CD14-positive monocyte (primary cell): ENCODE results near the gene ST7. TPM values are rescaled to one million over a fixed set of nuclear protein-coding genes. Genes with fewer than 3 reads are reported as not detected.

Experiments used
- DNase-seq, 3 donors: peaks; one replicate each; pipeline ENCODE4 v3.0.0-alpha.2; 2011 to 2022
- H2AFZ ChIP-seq: 2 replicates; pipeline ENCODE4 v1.6.0; 2012; ENCODE audit warnings: mild to moderate bottlenecking, low read depth, low read length, inconsistent platforms; ENCODE audit not compliant: insufficient read depth, poor library complexity, severe bottlenecking
- H3K27ac ChIP-seq, 2 donors: 1 replicate in 1 of 2; 2 replicates in 1 of 2; pipeline ENCODE4 v1.5.1; 2012 to 2013; ENCODE audit warnings: low read length in 2 of 2, control low read depth in 1 of 2, inconsistent platforms in 1 of 2, low read depth in 1 of 2, mild to moderate bottlenecking in 1 of 2
- H3K27me3 ChIP-seq, 2 donors: one replicate each; pipeline versions ENCODE4 v1.6.0 to v1.6.1; 2011 to 2013; ENCODE audit warnings: low read length in 2 of 2; ENCODE audit not compliant: control insufficient read depth in 2 of 2, insufficient read depth in 2 of 2
- H3K36me3 ChIP-seq, 2 donors: replicated peaks in 1 of 2; 1 replicate in 1 of 2; 2 replicates in 1 of 2; pipeline versions ENCODE4 v1.5.1 to v1.6.1; 2012 to 2013; ENCODE audit warnings: low read length in 2 of 2, control low read depth in 1 of 2, inconsistent platforms in 1 of 2, mild to moderate bottlenecking in 1 of 2; ENCODE audit not compliant: insufficient read depth in 2 of 2, control insufficient read depth in 1 of 2
- H3K4me1 ChIP-seq, 2 donors: 1 replicate in 1 of 2; 2 replicates in 1 of 2; pipeline versions ENCODE4 v1.5.1 to v1.6.1; 2012 to 2013; ENCODE audit warnings: low read length in 2 of 2, control low read depth in 1 of 2, inconsistent platforms in 1 of 2, mild to moderate bottlenecking in 1 of 2, moderate library complexity in 1 of 2; ENCODE audit not compliant: insufficient read depth in 2 of 2, control insufficient read depth in 1 of 2
- H3K4me2 ChIP-seq: replicated peaks from 2 replicates; pipeline ENCODE3; 2012; ENCODE audit warnings: low read length, moderate library complexity, mild to moderate bottlenecking; ENCODE audit not compliant: poor library complexity, severe bottlenecking; ENCODE audit errors: extremely low read depth
- H3K4me3 ChIP-seq, 3 experiments: fragments of 200-600 bp in 1 of 3; sonication (generic) in 1 of 3; replicated peaks in 1 of 3; 1 replicate in 2 of 3; 2 replicates in 1 of 3; pipeline ENCODE4 v1.5.1; 2011 to 2013; ENCODE audit warnings: low read length in 3 of 3, mild to moderate bottlenecking in 3 of 3, control low read depth in 2 of 3, low read depth in 2 of 3, inconsistent platforms in 1 of 3, moderate library complexity in 1 of 3
- H3K79me2 ChIP-seq: 2 replicates; pipeline ENCODE4 v1.6.0; 2012; ENCODE audit warnings: mild to moderate bottlenecking, control low read depth, inconsistent platforms, low read length, moderate library complexity; ENCODE audit not compliant: insufficient read depth
- H3K9ac ChIP-seq: 2 replicates; pipeline ENCODE4 v1.6.0; 2017; ENCODE audit warnings: low read length, mild to moderate bottlenecking; ENCODE audit not compliant: insufficient read depth, poor library complexity, severe bottlenecking
- H3K9me3 ChIP-seq, 2 donors: replicated peaks in 1 of 2; 1 replicate in 1 of 2; 2 replicates in 1 of 2; pipeline versions ENCODE4 v1.5.1 to v1.6.1; 2012 to 2013; ENCODE audit warnings: low read length in 2 of 2, control low read depth in 1 of 2; ENCODE audit not compliant: control insufficient read depth in 1 of 2, insufficient read depth in 1 of 2
- H4K20me1 ChIP-seq: 2 replicates; pipeline ENCODE4 v1.6.0; 2012; ENCODE audit warnings: mild to moderate bottlenecking, low read length, control low read depth, moderate library complexity; ENCODE audit not compliant: insufficient read depth
- H3K27ac Mint-ChIP-seq, 7 donors: one replicate each; pipeline ENCODE4 v1.8.0; 2020; ENCODE audit warnings: mild to moderate bottlenecking in 7 of 7, mixed read lengths in 7 of 7, moderate library complexity in 6 of 7, inconsistent platforms in 2 of 7
- H3K27me3 Mint-ChIP-seq, 3 donors: one replicate each; pipeline ENCODE4 v1.8.0; 2021 to 2022; ENCODE audit warnings: low read depth in 3 of 3, mild to moderate bottlenecking in 3 of 3, mixed read lengths in 3 of 3, moderate library complexity in 3 of 3, inconsistent platforms in 1 of 3
- H3K36me3 Mint-ChIP-seq, 2 donors: one replicate each; pipeline ENCODE4 v1.8.0; 2020; ENCODE audit warnings: mixed read lengths in 2 of 2, inconsistent platforms in 1 of 2, mild to moderate bottlenecking in 1 of 2
- H3K4me1 Mint-ChIP-seq: one replicate; pipeline ENCODE4 v1.8.0; 2020; ENCODE audit warnings: mild to moderate bottlenecking, mixed read lengths
- H3K4me3 Mint-ChIP-seq, 2 donors: one replicate each; pipeline ENCODE4 v1.8.0; 2020; ENCODE audit warnings: mild to moderate bottlenecking in 2 of 2, mixed read lengths in 2 of 2, moderate library complexity in 1 of 2
- H3K9me3 Mint-ChIP-seq, 7 donors: one replicate each; pipeline ENCODE4 v1.8.0; 2020 to 2022; ENCODE audit warnings: mixed read lengths in 7 of 7, mild to moderate bottlenecking in 6 of 7, moderate library complexity in 6 of 7, inconsistent platforms in 2 of 7
- CTCF ChIP-seq: fragments of 200-600 bp; IDR thresholded peaks from one replicate; pipeline ENCODE4 v1.8.0; 2022; ENCODE audit warnings: antibody characterized with exemption, mild to moderate bottlenecking
- WGBS: methylation state at CpG from one replicate; pipeline ENCODE4 v1.1.5; 2013; ENCODE audit warnings: missing lambda C conversion rate; ENCODE audit not compliant: insufficient coverage; 5-methylcytosine and 5-hydroxymethylcytosine counted together
- intact Hi-C, 2 donors: fragments of 100-400 bp; cut with micrococcal nuclease; formaldehyde crosslinking; loops; one replicate each; pipeline versions ENCODE4 v1.15.0 to v1.15.1; 2023
- polyA plus RNA-seq, 3 donors: library from polyadenylated mRNA; depleted of rRNA in 1 of 3; unstranded in 2 of 3; stranded (reverse) in 1 of 3; fragments of 300-500 nt in 2 of 3; fragments of >200 nt in 1 of 3; fragmentation: Illumina TruSeq in 2 of 3; gene quantifications; 1 replicate in 2 of 3; 2 replicates in 1 of 3; pipeline ENCODE4 v1.2.3, GENCODE V29; 2012 to 2021

The ST7 gene
- polyA plus RNA-seq, 3 donors: 3.6 to 5.5 (median 4.1) TPM

- no peak overlapping the region for H3K4me3 Mint-ChIP-seq
- DNase-seq: no peak
- Histone ChIP-seq H2AFZ (no peak overlapping the region), H3K79me2 (no peaks in the 10 kb centered on the region), H4K20me1 (no peaks in the 10 kb centered on the region), H3K36me3 (no peaks in the 10 kb centered on the region), H3K4me2 (no peak overlapping the region), H3K27ac (no peak overlapping the region), H3K9ac (no peak overlapping the region), H3K4me3 (no peak overlapping the region), H3K27me3 (no peaks in the 10 kb centered on the region), H3K9me3 (no peaks in the 10 kb centered on the region), H3K4me1 (no peaks in the 10 kb centered on the region)
- H3K27ac Mint-ChIP-seq: peak overlapping the region in 2 of 7 donors; percentile 6 to 47
- peaks cover 6% of the 10 kb centered on the region for H3K4me1 Mint-ChIP-seq
- H3K36me3 Mint-ChIP-seq: peaks cover 6 to 10% of the 10 kb centered on the region in 2 donors
- TF ChIP-seq CTCF: no peak
- no peaks in the 10 kb centered on the region for H3K9me3 Mint-ChIP-seq
- WGBS: 100% methylated on average over 2 of the region's 4 CpGs
- intact Hi-C loops: no loop called here
- H3K27me3 Mint-ChIP-seq: no peaks in the 10 kb centered on the region
Measured at GRCh38 chr7:117210397-117210796, 257.1 kb downstream of the ST7 start.

GRCh38 chr7:117210908-117211307 lies 257.6 kb downstream of the ST7 start:
- intact Hi-C loops: no loop called here
- H3K27me3 Mint-ChIP-seq: no peaks in the 10 kb centered on the region

More at GRCh38 chr7:117210908-117211307, 257.6 kb downstream of the ST7 start:
- no peak overlapping the region for H3K4me2 ChIP-seq
- no peaks in the 10 kb centered on the region for H4K20me1 ChIP-seq
- no peak overlapping the region for H2AFZ ChIP-seq
- no peak overlapping the region for H3K4me3 Mint-ChIP-seq
- H3K4me1 ChIP-seq: no peaks in the 10 kb centered on the region
- no peaks in the 10 kb centered on the region for H3K27me3 ChIP-seq
- H3K27ac Mint-ChIP-seq: no peak overlapping the region
- no peak for DNase-seq
- no peaks in the 10 kb centered on the region for H3K79me2 ChIP-seq
- peaks cover 6 to 10% of the 10 kb centered on the region in 2 donors for H3K36me3 Mint-ChIP-seq
- H3K27ac ChIP-seq: no peak overlapping the region
- no peaks in the 10 kb centered on the region for H3K9me3 Mint-ChIP-seq
- H3K9ac ChIP-seq: no peak overlapping the region
- no peak for TF ChIP-seq CTCF
- H3K4me3 ChIP-seq: no peak overlapping the region
- no peaks in the 10 kb centered on the region for H3K36me3 ChIP-seq
- no peaks in the 10 kb centered on the region for H3K9me3 ChIP-seq
- peaks cover 6% of the 10 kb centered on the region for H3K4me1 Mint-ChIP-seq
- no CpG with 5 or more reads among the region's 3 CpGs for WGBS
